HepG2 (cell line): ENCODE measurements around the gene SOX12. TPM values are rescaled to one million over a fixed set of nuclear protein-coding genes. Genes with fewer than 3 reads are reported as not detected.

ENCODE experiments used
- AGO1 ChIP-seq: fragments of 200-400 bp; formaldehyde crosslinking; IDR thresholded peaks from 2 replicates; pipeline ENCODE4 v1.6.1; 2017; ENCODE audit warnings: mild to moderate bottlenecking, low read depth, low read length, moderate library complexity; ENCODE audit not compliant: poor library complexity, severe bottlenecking
- ARNTL ChIP-seq: sonication (generic); formaldehyde crosslinking; IDR thresholded peaks from 2 replicates; pipeline ENCODE4 v1.4.0; 2020; ENCODE audit warnings: mild to moderate bottlenecking, missing genetic modification reagents
- CBX5 ChIP-seq: sonication (generic); formaldehyde crosslinking; IDR thresholded peaks from 2 replicates; pipeline ENCODE4 v1.4.0; 2020; ENCODE audit warnings: missing genetic modification reagents, borderline replicate concordance
- DBP ChIP-seq: sonication (generic); formaldehyde crosslinking; IDR thresholded peaks from 2 replicates; pipeline ENCODE4 v1.4.0; 2020; ENCODE audit warnings: missing genetic modification reagents; ENCODE audit errors: not compliant biosample characterization
- DPF2 ChIP-seq: sonication (generic); formaldehyde crosslinking; IDR thresholded peaks from 2 replicates; pipeline ENCODE4 v1.4.0; 2020; ENCODE audit warnings: mild to moderate bottlenecking, low read depth, missing genetic modification reagents, borderline replicate concordance
- FLYWCH1 ChIP-seq: sonication (generic); formaldehyde crosslinking; IDR thresholded peaks from 2 replicates; pipeline ENCODE4 v1.8.1; 2023; ENCODE audit warnings: mild to moderate bottlenecking, missing genetic modification reagents
- FOXC1 ChIP-seq: sonication (generic); formaldehyde crosslinking; IDR thresholded peaks from 2 replicates; pipeline ENCODE4 v1.8.0; 2022; ENCODE audit warnings: mild to moderate bottlenecking, missing genetic modification reagents, borderline replicate concordance
- KAT2B ChIP-seq: fragments of 150-350 bp; IDR thresholded peaks from 2 replicates; pipeline ENCODE4 v1.6.1; 2014; ENCODE audit warnings: low read depth, low read length, borderline replicate concordance
- KAT8 ChIP-seq: IDR thresholded peaks from 2 replicates; pipeline ENCODE4 v1.6.1; 2016; ENCODE audit warnings: missing genetic modification reagents, missing compliant biosample characterization
- MEIS2 ChIP-seq: sonication (generic); formaldehyde crosslinking; IDR thresholded peaks from 2 replicates; pipeline ENCODE4 v1.9.0; 2021; ENCODE audit warnings: mild to moderate bottlenecking, missing genetic modification reagents
- NFRKB ChIP-seq: fragments of 450-650 bp; IDR thresholded peaks from 2 replicates; pipeline ENCODE4 v1.6.1; 2017
- RBFOX2 ChIP-seq: fragments of 200-400 bp; formaldehyde crosslinking; IDR thresholded peaks from 2 replicates; pipeline ENCODE4 v1.6.1; 2017; ENCODE audit warnings: low read depth, mild to moderate bottlenecking, low read length
- RBM39 ChIP-seq: fragments of 200-400 bp; formaldehyde crosslinking; IDR thresholded peaks from one replicate; pipeline ENCODE4 v1.6.1; 2018; ENCODE audit warnings: antibody characterized with exemption, mild to moderate bottlenecking, low read depth, low read length; ENCODE audit not compliant: poor library complexity, severe bottlenecking
- SP140L ChIP-seq: sonication (generic); formaldehyde crosslinking; IDR thresholded peaks from 2 replicates; pipeline ENCODE4 v1.4.0; 2020; ENCODE audit warnings: missing genetic modification reagents, borderline replicate concordance
- TCF12 ChIP-seq, 2 experiments: fragments of 450-650 bp in 1 of 2; sonication (generic) in 1 of 2; formaldehyde crosslinking in 1 of 2; IDR thresholded peaks; 2 replicates each; pipeline versions ENCODE4 v1.6.1 to v1.8.0; 2017 to 2022; ENCODE audit warnings: antibody characterized with exemption in 1 of 2, mild to moderate bottlenecking in 1 of 2, missing genetic modification reagents in 1 of 2, moderate library complexity in 1 of 2
- ZFP82 ChIP-seq: sonication (generic); formaldehyde crosslinking; IDR thresholded peaks from 2 replicates; pipeline ENCODE4 v1.5.1; 2020; ENCODE audit warnings: mild to moderate bottlenecking, missing genetic modification reagents, borderline replicate concordance
- ZMYM3 ChIP-seq: sonication (generic); formaldehyde crosslinking; IDR thresholded peaks from 2 replicates; pipeline ENCODE4 v1.5.1; 2020; ENCODE audit warnings: mild to moderate bottlenecking, missing genetic modification reagents
- ZNF468 ChIP-seq: sonication (generic); formaldehyde crosslinking; IDR thresholded peaks from 2 replicates; pipeline ENCODE4 v1.8.0; 2022; ENCODE audit warnings: mild to moderate bottlenecking, moderate library complexity, missing genetic modification reagents
- ZNF563 ChIP-seq: sonication (generic); formaldehyde crosslinking; IDR thresholded peaks from 2 replicates; pipeline ENCODE4 v1.8.0; 2022; ENCODE audit warnings: mild to moderate bottlenecking, moderate library complexity, missing genetic modification reagents
- ZNF7 ChIP-seq: IDR thresholded peaks from 2 replicates; pipeline ENCODE4 v1.6.1; 2016; ENCODE audit warnings: missing biosample characterization, missing genetic modification reagents
- polyA plus RNA-seq, 8 experiments: library from polyadenylated mRNA; depleted of rRNA in 3 of 8; stranded (reverse) in 7 of 8; unstranded in 1 of 8; fragments of >200 nt; fragmentation: Illumina TruSeq in 4 of 8; extraction: Trizol in 4 of 8; gene quantifications; 2 replicates each; pipeline versions ENCODE4 v1.2.1 to v1.2.3, GENCODE V29; 2011 to 2016; ENCODE audit warnings: low read depth in 4 of 8, missing spikeins in 1 of 8, mixed read lengths in 1 of 8; ENCODE audit not compliant: insufficient read depth in 1 of 8
- total RNA-seq, 5 experiments: library from RNA; depleted of rRNA; stranded (reverse); fragments of >200 nt; fragmentation: Illumina TruSeq; extraction: Trizol; gene quantifications; 2 replicates each; pipeline ENCODE4 v1.2.3, GENCODE V29; 2016; ENCODE audit warnings: low read depth in 1 of 5
- TF ChIP-seq, protein P1 (sequence below): sonication (generic); formaldehyde crosslinking; IDR thresholded peaks from 2 replicates; pipeline ENCODE4 v1.9.0; 2021; ENCODE audit warnings: missing genetic modification reagents, borderline replicate concordance
- TF ChIP-seq, protein P2 (sequence below): sonication (generic); formaldehyde crosslinking; IDR thresholded peaks from 2 replicates; pipeline ENCODE4 v1.5.1; 2020; ENCODE audit warnings: missing genetic modification reagents, mild to moderate bottlenecking, borderline replicate concordance
- TF ChIP-seq, protein P3 (sequence below): IDR thresholded peaks from 2 replicates; pipeline ENCODE4 v1.6.1; 2016; ENCODE audit warnings: missing genetic modification reagents, missing compliant biosample characterization

Gene SOX12
- total and polyA plus RNA-seq, 2 of the 13 experiments (the other 11 are each of a cell fraction or from before 2014, with no cell fraction given), result 10.0 to 18.7 TPM

DNA sequence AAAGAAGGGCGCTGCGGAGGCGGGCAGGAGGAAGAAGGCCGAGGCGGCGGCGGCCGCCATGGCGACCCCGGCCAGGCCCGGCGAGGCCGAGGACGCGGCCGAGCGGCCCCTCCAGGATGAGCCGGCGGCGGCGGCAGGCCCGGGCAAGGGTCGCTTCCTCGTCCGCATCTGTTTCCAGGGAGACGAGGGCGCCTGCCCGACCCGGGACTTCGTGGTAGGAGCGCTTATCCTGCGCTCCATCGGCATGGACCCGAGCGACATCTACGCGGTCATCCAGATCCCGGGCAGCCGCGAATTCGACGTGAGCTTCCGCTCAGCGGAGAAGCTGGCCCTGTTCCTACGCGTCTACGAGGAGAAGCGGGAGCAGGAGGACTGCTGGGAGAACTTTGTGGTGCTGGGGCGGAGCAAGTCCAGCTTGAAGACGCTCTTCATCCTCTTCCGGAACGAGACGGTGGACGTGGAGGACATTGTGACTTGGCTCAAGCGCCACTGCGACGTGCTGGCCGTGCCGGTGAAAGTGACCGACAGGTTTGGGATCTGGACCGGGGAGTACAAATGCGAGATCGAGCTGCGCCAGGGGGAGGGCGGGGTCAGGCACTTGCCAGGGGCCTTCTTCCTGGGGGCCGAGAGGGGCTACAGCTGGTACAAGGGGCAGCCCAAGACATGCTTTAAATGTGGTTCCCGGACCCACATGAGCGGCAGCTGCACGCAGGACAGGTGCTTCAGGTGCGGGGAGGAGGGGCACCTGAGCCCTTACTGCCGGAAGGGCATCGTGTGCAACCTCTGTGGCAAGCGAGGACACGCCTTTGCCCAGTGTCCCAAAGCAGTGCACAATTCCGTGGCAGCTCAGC lies 27.2 kb upstream of the SOX12 start (continued):
- TF ChIP-seq DBP (no peak), ZMYM3 (CRISPR knock-in tag) (no peak), ZNF468 (CRISPR knock-in tag) (no peak), ZFP82 (CRISPR knock-in tag) (no peak), RBM39 (peak; percentile 30), NFRKB (no peak), ZNF563 (CRISPR knock-in tag) (no peak), AGO1 (peak; percentile 42), TCF12 (IDR thresholded peaks at IDR 0.05) (no peak), TCF12 (CRISPR knock-in tag; IDR thresholded peaks at IDR 0.05) (peak; percentile 92), RBFOX2 (peak; percentile 57), KAT2B (no peak), KAT8 (CRISPR knock-in tag) (no peak; the same call in 1 of the 2 replicates), CBX5 (CRISPR knock-in tag) (no peak), FOXC1 (CRISPR knock-in tag) (peak; percentile 68; the same call in 1 of the 2 replicates), ZNF7 (CRISPR knock-in tag) (no peak), ARNTL (CRISPR knock-in tag) (peak; percentile 68), DPF2 (CRISPR knock-in tag) (0 out of 2 replicates have a peak, but pooled peaks have one; percentile 47), FLYWCH1 (CRISPR knock-in tag) (no peak), SP140L (no peak; the same call in 1 of the 2 replicates), MEIS2 (CRISPR knock-in tag) (no peak)
- TF ChIP-seq, protein P1, sequence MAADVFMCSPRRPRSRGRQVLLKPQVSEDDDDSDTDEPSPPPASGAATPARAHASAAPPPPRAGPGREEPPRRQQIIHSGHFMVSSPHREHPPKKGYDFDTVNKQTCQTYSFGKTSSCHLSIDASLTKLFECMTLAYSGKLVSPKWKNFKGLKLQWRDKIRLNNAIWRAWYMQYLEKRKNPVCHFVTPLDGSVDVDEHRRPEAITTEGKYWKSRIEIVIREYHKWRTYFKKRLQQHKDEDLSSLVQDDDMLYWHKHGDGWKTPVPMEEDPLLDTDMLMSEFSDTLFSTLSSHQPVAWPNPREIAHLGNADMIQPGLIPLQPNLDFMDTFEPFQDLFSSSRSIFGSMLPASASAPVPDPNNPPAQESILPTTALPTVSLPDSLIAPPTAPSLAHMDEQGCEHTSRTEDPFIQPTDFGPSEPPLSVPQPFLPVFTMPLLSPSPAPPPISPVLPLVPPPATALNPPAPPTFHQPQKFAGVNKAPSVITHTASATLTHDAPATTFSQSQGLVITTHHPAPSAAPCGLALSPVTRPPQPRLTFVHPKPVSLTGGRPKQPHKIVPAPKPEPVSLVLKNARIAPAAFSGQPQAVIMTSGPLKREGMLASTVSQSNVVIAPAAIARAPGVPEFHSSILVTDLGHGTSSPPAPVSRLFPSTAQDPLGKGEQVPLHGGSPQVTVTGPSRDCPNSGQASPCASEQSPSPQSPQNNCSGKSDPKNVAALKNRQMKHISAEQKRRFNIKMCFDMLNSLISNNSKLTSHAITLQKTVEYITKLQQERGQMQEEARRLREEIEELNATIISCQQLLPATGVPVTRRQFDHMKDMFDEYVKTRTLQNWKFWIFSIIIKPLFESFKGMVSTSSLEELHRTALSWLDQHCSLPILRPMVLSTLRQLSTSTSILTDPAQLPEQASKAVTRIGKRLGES, result no peak
- TF ChIP-seq, protein P2, sequence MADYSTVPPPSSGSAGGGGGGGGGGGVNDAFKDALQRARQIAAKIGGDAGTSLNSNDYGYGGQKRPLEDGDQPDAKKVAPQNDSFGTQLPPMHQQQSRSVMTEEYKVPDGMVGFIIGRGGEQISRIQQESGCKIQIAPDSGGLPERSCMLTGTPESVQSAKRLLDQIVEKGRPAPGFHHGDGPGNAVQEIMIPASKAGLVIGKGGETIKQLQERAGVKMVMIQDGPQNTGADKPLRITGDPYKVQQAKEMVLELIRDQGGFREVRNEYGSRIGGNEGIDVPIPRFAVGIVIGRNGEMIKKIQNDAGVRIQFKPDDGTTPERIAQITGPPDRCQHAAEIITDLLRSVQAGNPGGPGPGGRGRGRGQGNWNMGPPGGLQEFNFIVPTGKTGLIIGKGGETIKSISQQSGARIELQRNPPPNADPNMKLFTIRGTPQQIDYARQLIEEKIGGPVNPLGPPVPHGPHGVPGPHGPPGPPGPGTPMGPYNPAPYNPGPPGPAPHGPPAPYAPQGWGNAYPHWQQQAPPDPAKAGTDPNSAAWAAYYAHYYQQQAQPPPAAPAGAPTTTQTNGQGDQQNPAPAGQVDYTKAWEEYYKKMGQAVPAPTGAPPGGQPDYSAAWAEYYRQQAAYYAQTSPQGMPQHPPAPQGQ (CRISPR knock-in tag), result no peak
- TF ChIP-seq, protein P3, sequence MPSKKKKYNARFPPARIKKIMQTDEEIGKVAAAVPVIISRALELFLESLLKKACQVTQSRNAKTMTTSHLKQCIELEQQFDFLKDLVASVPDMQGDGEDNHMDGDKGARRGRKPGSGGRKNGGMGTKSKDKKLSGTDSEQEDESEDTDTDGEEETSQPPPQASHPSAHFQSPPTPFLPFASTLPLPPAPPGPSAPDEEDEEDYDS (CRISPR knock-in tag), result 0 out of 2 replicates have a peak, but pooled peaks have one; percentile 39
